Measurements from ENCODE around the gene IVNS1ABP.

DNA sequence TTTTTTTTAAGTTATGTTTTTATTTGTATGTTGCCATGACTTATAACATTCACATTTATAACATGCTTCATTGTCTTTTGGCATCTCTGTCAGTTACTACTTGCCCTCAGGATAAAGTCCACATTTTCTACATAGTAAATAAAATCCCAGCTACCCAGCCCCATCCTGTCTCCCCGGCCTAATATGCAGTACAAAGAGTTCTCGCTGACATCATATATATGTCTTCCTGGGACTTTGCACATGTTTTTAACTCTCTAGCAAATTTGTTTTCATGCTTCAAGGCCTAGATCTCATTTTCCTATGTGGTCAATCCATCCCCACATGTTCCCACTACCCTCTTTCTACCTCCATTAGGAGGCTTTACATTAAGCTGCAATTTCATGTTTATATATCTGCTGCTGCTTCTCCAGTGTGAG lies 33.0 kb upstream of the IVNS1ABP start:
- TF ChIP-seq, protein P1, sequence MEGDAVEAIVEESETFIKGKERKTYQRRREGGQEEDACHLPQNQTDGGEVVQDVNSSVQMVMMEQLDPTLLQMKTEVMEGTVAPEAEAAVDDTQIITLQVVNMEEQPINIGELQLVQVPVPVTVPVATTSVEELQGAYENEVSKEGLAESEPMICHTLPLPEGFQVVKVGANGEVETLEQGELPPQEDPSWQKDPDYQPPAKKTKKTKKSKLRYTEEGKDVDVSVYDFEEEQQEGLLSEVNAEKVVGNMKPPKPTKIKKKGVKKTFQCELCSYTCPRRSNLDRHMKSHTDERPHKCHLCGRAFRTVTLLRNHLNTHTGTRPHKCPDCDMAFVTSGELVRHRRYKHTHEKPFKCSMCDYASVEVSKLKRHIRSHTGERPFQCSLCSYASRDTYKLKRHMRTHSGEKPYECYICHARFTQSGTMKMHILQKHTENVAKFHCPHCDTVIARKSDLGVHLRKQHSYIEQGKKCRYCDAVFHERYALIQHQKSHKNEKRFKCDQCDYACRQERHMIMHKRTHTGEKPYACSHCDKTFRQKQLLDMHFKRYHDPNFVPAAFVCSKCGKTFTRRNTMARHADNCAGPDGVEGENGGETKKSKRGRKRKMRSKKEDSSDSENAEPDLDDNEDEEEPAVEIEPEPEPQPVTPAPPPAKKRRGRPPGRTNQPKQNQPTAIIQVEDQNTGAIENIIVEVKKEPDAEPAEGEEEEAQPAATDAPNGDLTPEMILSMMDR (IDR thresholded peaks at IDR 0.05), result no peak
- TF ChIP-seq POLR2AphosphoS5 (IDR thresholded peaks at IDR 0.05) (no peak), POLR2A (IDR thresholded peaks at IDR 0.05) (no peak)

Data from prostate gland (tissue), 2 donors.